Gastrocnemius medialis (tissue), 4 donors: ENCODE data around the gene EIF2B2. TPM values are rescaled to one million over a fixed set of nuclear protein-coding genes. Genes with fewer than 3 reads are reported as not detected.
A peak's percentile ranks its signal among the peaks of the same experiment; 100 is the strongest.

ENCODE experiments used
- ATAC-seq, 2 donors: fragments of 150-250 bp; one replicate each; pipeline ENCODE4 v1.9.1; 2016
- DNase-seq, 2 donors: peaks; one replicate each; pipeline ENCODE4 v3.0.0-alpha.2; 2019
- H3K27ac ChIP-seq, 4 donors: fragments of 200-600 bp; sonication (generic); 1 replicate in 1 of 4; 2 replicates in 3 of 4; pipeline ENCODE4 v1.5.1; 2016 to 2018; ENCODE audit warnings: mild to moderate bottlenecking in 2 of 4, moderate library complexity in 1 of 4
- H3K27me3 ChIP-seq, 3 donors: fragments of 200-600 bp; sonication (generic) in 2 of 3; 1 replicate in 1 of 3; 2 replicates in 2 of 3; pipeline versions ENCODE4 v1.5.1 to v1.6.0; 2016 to 2019; ENCODE audit warnings: mild to moderate bottlenecking in 1 of 3, moderate library complexity in 1 of 3
- H3K36me3 ChIP-seq, 2 donors: fragments of 200-600 bp; sonication (generic) in 1 of 2; one replicate each; pipeline ENCODE4 v1.5.1; 2017 to 2018
- H3K4me1 ChIP-seq, 2 donors: fragments of 200-600 bp; sonication (generic) in 1 of 2; one replicate each; pipeline ENCODE4 v1.5.1; 2016 to 2017; ENCODE audit warnings: mild to moderate bottlenecking in 2 of 2
- H3K4me3 ChIP-seq, 4 donors: fragments of 200-600 bp; sonication (generic) in 3 of 4; 1 replicate in 1 of 4; 2 replicates in 3 of 4; pipeline ENCODE4 v1.5.1; 2016 to 2019; ENCODE audit warnings: mild to moderate bottlenecking in 2 of 4
- H3K9me3 ChIP-seq, 3 donors: fragments of 200-600 bp; sonication (generic) in 2 of 3; 1 replicate in 1 of 3; 2 replicates in 2 of 3; pipeline ENCODE4 v1.5.1; 2016 to 2019
- CTCF ChIP-seq, 5 experiments: fragments of 450-650 bp in 3 of 5; fragments of 200-600 bp in 2 of 5; sonication (generic) in 2 of 5; IDR thresholded peaks in 4 of 5; conservative IDR thresholded peaks in 1 of 5; 1 replicate in 4 of 5; 2 replicates in 1 of 5; pipeline ENCODE4 v1.5.1; 2016 to 2019; ENCODE audit warnings: antibody characterized with exemption in 5 of 5, mild to moderate bottlenecking in 3 of 5, moderate library complexity in 3 of 5
- POLR2A ChIP-seq, 2 donors: fragments of 450-650 bp; IDR thresholded peaks; one replicate each; pipeline ENCODE4 v1.6.1; 2017; ENCODE audit warnings: antibody characterized with exemption in 2 of 2, mild to moderate bottlenecking in 2 of 2, moderate library complexity in 2 of 2
- in situ Hi-C, 4 donors: fragments of 200-750 bp; cut with MboI; loops; one replicate each; pipeline versions ENCODE4 v1.15.0 to v1.8.0; 2017; ENCODE audit warnings: low sequenced_read_pairs in 4 of 4
- intact Hi-C: fragments of 100-400 bp; cut with DNase I; formaldehyde crosslinking; loops from one replicate; pipeline ENCODE4 v1.15.1; 2023; ENCODE audit warnings: low total_unique reads
- total RNA-seq, 4 donors: library from RNA; depleted of rRNA; stranded (reverse); fragments of >200 nt; gene quantifications; one replicate each; pipeline versions ENCODE4 v1.1.0 to v1.2.3, GENCODE V29; 2016

The EIF2B2 gene
- total RNA-seq, 4 donors from 2014 or later = 42.7 to 79.0 (median 69.9) TPM

DNA sequence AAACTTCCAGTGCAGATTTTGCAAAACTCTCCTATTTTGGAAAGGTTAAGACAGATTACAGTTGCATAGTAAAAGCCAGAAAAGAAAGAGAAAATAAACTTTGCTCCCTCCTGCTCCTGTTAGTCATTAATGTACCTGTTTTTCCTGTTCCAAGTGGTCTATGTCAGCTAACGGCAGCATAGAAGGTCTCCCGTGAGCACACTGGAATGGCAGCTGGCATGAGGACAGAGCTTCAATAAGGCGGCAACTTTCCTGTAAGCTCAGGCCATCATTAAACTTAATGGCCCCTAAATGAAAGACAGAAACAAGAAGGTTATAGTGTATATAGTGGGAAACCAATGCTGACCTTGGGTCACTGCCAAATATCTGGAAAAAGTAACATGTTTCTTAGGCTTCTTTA is 16.0 kb downstream of the EIF2B2 start:
- H3K27me3 ChIP-seq = no peaks in the 10 kb centered on the region
- DNase-seq = no peak
- in situ Hi-C loops = no loop called here

GRCh38 chr14:75022655-75023054 is 19.9 kb downstream of the EIF2B2 start:
- ATAC-seq (peak; percentile 74 to 90), DNase-seq (peak in 1 of 2 donors; percentile 68)
- TF ChIP-seq CTCF (IDR thresholded peaks at IDR 0.05 in 4 of 5, conservative IDR thresholded peaks at IDR 0.05 in 1 of 5) = peak in 3 of 5 experiments; percentile 17 to 44 (median 17)
- TF ChIP-seq POLR2A (IDR thresholded peaks at IDR 0.05) = no peak
- H3K27me3 ChIP-seq = no peaks in the 10 kb centered on the region
- H3K4me1 ChIP-seq = peaks cover 0 to 11% of the 10 kb centered on the region in 2 donors
- H3K4me3 ChIP-seq = no peak overlapping the region
- in situ Hi-C loops (no loop called here), intact Hi-C loops (no loop called here)
- peak overlapping the region in 1 of 4 donors; percentile 7 for H3K27ac ChIP-seq
- no peaks in the 10 kb centered on the region for H3K9me3 ChIP-seq
- peaks cover 0 to 37% of the 10 kb centered on the region in 2 donors for H3K36me3 ChIP-seq

More for the DNA sequence above, 16.0 kb downstream of the EIF2B2 start:
- peaks cover 0 to 11% of the 10 kb centered on the region in 2 donors for H3K4me1 ChIP-seq
- TF ChIP-seq POLR2A (IDR thresholded peaks at IDR 0.05) (no peak), CTCF (IDR thresholded peaks at IDR 0.05 in 4 of 5, conservative IDR thresholded peaks at IDR 0.05 in 1 of 5) (no peak)
- H3K4me3 ChIP-seq = no peak overlapping the region
- intact Hi-C loops = no loop called here
- no peaks in the 10 kb centered on the region for H3K9me3 ChIP-seq
- peaks cover 0 to 52% of the 10 kb centered on the region in 2 donors for H3K36me3 ChIP-seq
- H3K27ac ChIP-seq = no peak overlapping the region
- ATAC-seq = no peak

DNA sequence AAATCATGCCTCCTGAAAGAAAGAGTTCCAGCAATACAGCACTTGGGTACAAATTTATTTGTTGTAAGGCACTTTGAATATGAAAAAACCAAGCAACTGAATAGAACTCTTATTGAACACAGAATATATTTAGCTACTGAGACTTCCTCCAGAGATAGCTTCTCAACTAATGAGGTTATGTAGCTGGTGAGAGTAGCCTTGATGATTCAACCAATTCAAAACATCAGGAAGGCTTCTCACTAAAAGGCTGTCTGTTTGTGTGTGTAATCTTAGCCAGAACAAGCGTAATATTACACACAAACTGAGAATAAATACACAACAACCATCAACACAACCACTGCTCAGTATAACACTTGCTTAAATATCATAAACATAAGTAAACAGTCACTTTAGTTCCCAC is 20.4 kb downstream of the EIF2B2 start:
- Histone ChIP-seq H3K9me3 (no peaks in the 10 kb centered on the region), H3K27me3 (no peaks in the 10 kb centered on the region), H3K36me3 (peaks cover 0 to 33% of the 10 kb centered on the region in 2 donors), H3K27ac (peak overlapping the region in 1 of 4 donors; percentile 7), H3K4me3 (no peak overlapping the region), H3K4me1 (peaks cover 0 to 11% of the 10 kb centered on the region in 2 donors)
- TF ChIP-seq POLR2A (IDR thresholded peaks at IDR 0.05) (no peak), CTCF (IDR thresholded peaks at IDR 0.05 in 4 of 5, conservative IDR thresholded peaks at IDR 0.05 in 1 of 5) (no peak)
- DNase-seq = no peak
- intact Hi-C loops = no loop called here
- ATAC-seq = no peak
- in situ Hi-C loops = no loop called here

GRCh38 chr14:75025082-75025481 is 22.4 kb downstream of the EIF2B2 start:
- H3K27ac ChIP-seq = no peak overlapping the region
- H3K4me3 ChIP-seq = no peak overlapping the region
- intact Hi-C loops = no loop called here
- no peak for TF ChIP-seq CTCF (IDR thresholded peaks at IDR 0.05 in 4 of 5, conservative IDR thresholded peaks at IDR 0.05 in 1 of 5)
- TF ChIP-seq POLR2A (IDR thresholded peaks at IDR 0.05) = no peak
- H3K4me1 ChIP-seq = peaks cover 0 to 11% of the 10 kb centered on the region in 2 donors
- ATAC-seq = no peak
- in situ Hi-C loops = no loop called here
- no peaks in the 10 kb centered on the region for H3K9me3 ChIP-seq
- no peak for DNase-seq
- peaks cover 0 to 41% of the 10 kb centered on the region in 2 donors for H3K36me3 ChIP-seq
- no peaks in the 10 kb centered on the region for H3K27me3 ChIP-seq

GRCh38 chr14:75025876-75026275 is 23.2 kb downstream of the EIF2B2 start:
- Histone ChIP-seq H3K36me3 (peaks cover 0 to 47% of the 10 kb centered on the region in 2 donors), H3K4me1 (peaks cover 0 to 11% of the 10 kb centered on the region in 2 donors), H3K27me3 (no peaks in the 10 kb centered on the region), H3K27ac (no peak overlapping the region), H3K9me3 (no peaks in the 10 kb centered on the region), H3K4me3 (no peak overlapping the region)
- TF ChIP-seq CTCF (IDR thresholded peaks at IDR 0.05 in 4 of 5, conservative IDR thresholded peaks at IDR 0.05 in 1 of 5) (no peak), POLR2A (IDR thresholded peaks at IDR 0.05) (no peak)
- ATAC-seq (no peak), DNase-seq (no peak)
- intact Hi-C loops = no loop called here
- in situ Hi-C loops = no loop called here
